ENCODE data around the gene RXRA. TPM values are rescaled to one million over a fixed set of nuclear protein-coding genes. Genes with fewer than 3 reads are reported as not detected.

RXRA gene
- total and polyA plus RNA-seq, 2 experiments from 2014 or later: 32.9 to 46.1 TPM

- Histone ChIP-seq H3K9me3 (ENCODE audit: low read depth) (no peaks in the 10 kb centered on the region), H3K36me3 (peaks cover 6% of the 10 kb centered on the region), H3K4me3 (no peak overlapping the region), H3K4me1 (ENCODE audit: low read depth) (peaks cover 2% of the 10 kb centered on the region), H3K27me3 (no peaks in the 10 kb centered on the region), H3K27ac (no peak overlapping the region)
- DNase-seq (ENCODE audit: low read depth in 1 of 2, low spot score in 1 of 2): no peak
- TF ChIP-seq CTCF (IDR thresholded peaks at IDR 0.05; ENCODE audit: low read depth, low read length): no peak
Measured at GRCh38 chr9:134431626-134432025, 105.4 kb downstream of the RXRA start.

- no peak overlapping the region for H3K27ac ChIP-seq
- TF ChIP-seq CTCF (IDR thresholded peaks at IDR 0.05; ENCODE audit: low read depth, low read length): no peak
- peaks cover 8% of the 10 kb centered on the region for H3K4me1 ChIP-seq (ENCODE audit: low read depth)
- DNase-seq (ENCODE audit: low read depth in 1 of 2, low spot score in 1 of 2): no peak
- peaks cover 6% of the 10 kb centered on the region for H3K36me3 ChIP-seq
- H3K27me3 ChIP-seq: no peaks in the 10 kb centered on the region
- H3K4me3 ChIP-seq: no peak overlapping the region
- H3K9me3 ChIP-seq (ENCODE audit: low read depth): no peaks in the 10 kb centered on the region
Measured at GRCh38 chr9:134432471-134432870, 106.2 kb downstream of the RXRA start.

- Histone ChIP-seq H3K4me1 (ENCODE audit: low read depth) (peaks cover 8% of the 10 kb centered on the region), H3K9me3 (ENCODE audit: low read depth) (no peaks in the 10 kb centered on the region), H3K27me3 (no peaks in the 10 kb centered on the region), H3K27ac (no peak overlapping the region), H3K4me3 (no peak overlapping the region), H3K36me3 (peaks cover 6% of the 10 kb centered on the region)
- TF ChIP-seq CTCF (IDR thresholded peaks at IDR 0.05; ENCODE audit: low read depth, low read length): no peak
- peak in 1 of 2 donors; percentile 45 for DNase-seq (ENCODE audit: low read depth in 1 of 2, low spot score in 1 of 2)
Measured at GRCh38 chr9:134433101-134433500, 106.8 kb downstream of the RXRA start.

GRCh38 chr9:134433909-134434882 lies 107.9 kb downstream of the RXRA start:
- H3K4me1 ChIP-seq (ENCODE audit: low read depth): peaks cover 8% of the 10 kb centered on the region
- no peak for TF ChIP-seq CTCF (IDR thresholded peaks at IDR 0.05; ENCODE audit: low read depth, low read length)
- no peak overlapping the region for H3K4me3 ChIP-seq
- DNase-seq (ENCODE audit: low read depth in 1 of 2, low spot score in 1 of 2): no peak
- H3K27ac ChIP-seq: peak overlapping the region; percentile 75
- H3K36me3 ChIP-seq: peaks cover 6% of the 10 kb centered on the region
- no peaks in the 10 kb centered on the region for H3K27me3 ChIP-seq
- no peaks in the 10 kb centered on the region for H3K9me3 ChIP-seq (ENCODE audit: low read depth)

- no peak for TF ChIP-seq CTCF (IDR thresholded peaks at IDR 0.05; ENCODE audit: low read depth, low read length)
- peaks cover 6% of the 10 kb centered on the region for H3K36me3 ChIP-seq
- peak; percentile 54 to 99 for DNase-seq (ENCODE audit: low read depth in 1 of 2, low spot score in 1 of 2)
- H3K9me3 ChIP-seq (ENCODE audit: low read depth): no peaks in the 10 kb centered on the region
- no peaks in the 10 kb centered on the region for H3K27me3 ChIP-seq
- peak overlapping the region; percentile 75 for H3K27ac ChIP-seq
- peaks cover 14% of the 10 kb centered on the region for H3K4me1 ChIP-seq (ENCODE audit: low read depth)
- H3K4me3 ChIP-seq: no peak overlapping the region
Measured at GRCh38 chr9:134434894-134435506, 108.7 kb downstream of the RXRA start.

All from cardiac muscle cell (in vitro differentiated cells and primary cell).